Dendritic cell treated with granulocyte-macrophage colony-stimulating factor and Interleukin-4, amounts not matched to agents 40 ng/mL and 50 ng/mL, for 4 days (primary cell): ENCODE data around the gene TMEM178B.
"Not testable (repeated sequence)": the region's sequence is repeated elsewhere in the genome, so short reads cannot be mapped to it uniquely, and the experiment has no call there.

ENCODE experiments used
- H3K27ac Mint-ChIP-seq: one replicate; pipeline ENCODE4 v1.8.0; 2022; ENCODE audit warnings: mild to moderate bottlenecking, mixed read lengths
- H3K27me3 Mint-ChIP-seq: one replicate; pipeline ENCODE4 v1.8.0; 2022; ENCODE audit warnings: mild to moderate bottlenecking, mixed read lengths
- H3K36me3 Mint-ChIP-seq: one replicate; pipeline ENCODE4 v1.8.0; 2022; ENCODE audit warnings: low read depth, mixed read lengths
- H3K4me1 Mint-ChIP-seq: one replicate; pipeline ENCODE4 v1.8.0; 2022; ENCODE audit warnings: low read depth, mixed read lengths
- H3K4me3 Mint-ChIP-seq: one replicate; pipeline ENCODE4 v1.8.0; 2022; ENCODE audit warnings: mild to moderate bottlenecking, moderate library complexity, mixed read lengths
- H3K9me3 Mint-ChIP-seq: one replicate; pipeline ENCODE4 v1.8.0; 2022; ENCODE audit warnings: mixed read lengths
- intact Hi-C: fragments of 100-400 bp; cut with micrococcal nuclease; formaldehyde crosslinking; loops from one replicate; pipeline ENCODE4 v1.15.0; 2022

TMEM178B gene

GRCh38 chr7:141195722-141196121, 121.9 kb downstream of the TMEM178B start:
- H3K4me3 Mint-ChIP-seq, H3K27me3 Mint-ChIP-seq, H3K27ac Mint-ChIP-seq, intact Hi-C loops, H3K4me1 Mint-ChIP-seq, H3K36me3 Mint-ChIP-seq: not testable (repeated sequence)
- H3K9me3 Mint-ChIP-seq: peaks cover 34% of the 10 kb centered on the region

GRCh38 chr7:141198194-141198958, 124.5 kb downstream of the TMEM178B start:
- Mint-ChIP-seq H3K27me3 (peaks cover 14% of the 10 kb centered on the region), H3K27ac (no peak overlapping the region), H3K4me3 (no peak overlapping the region), H3K9me3 (peaks cover 34% of the 10 kb centered on the region), H3K36me3 (no peaks in the 10 kb centered on the region), H3K4me1 (peaks cover 6% of the 10 kb centered on the region)
- intact Hi-C loops: no loop called here

GRCh38 chr7:141200191-141201108, 126.6 kb downstream of the TMEM178B start:
- Mint-ChIP-seq H3K27ac (no peak overlapping the region), H3K36me3 (no peaks in the 10 kb centered on the region), H3K4me3 (no peak overlapping the region), H3K27me3 (peaks cover 17% of the 10 kb centered on the region), H3K4me1 (peaks cover 5% of the 10 kb centered on the region), H3K9me3 (peaks cover 16% of the 10 kb centered on the region)
- intact Hi-C loops: no loop called here

GRCh38 chr7:141201145-141201885, 127.5 kb downstream of the TMEM178B start:
- Mint-ChIP-seq H3K4me3 (no peak overlapping the region), H3K36me3 (no peaks in the 10 kb centered on the region), H3K27me3 (peaks cover 17% of the 10 kb centered on the region), H3K27ac (no peak overlapping the region), H3K4me1 (no peaks in the 10 kb centered on the region), H3K9me3 (peaks cover 7% of the 10 kb centered on the region)
- intact Hi-C loops: no loop called here

DNA sequence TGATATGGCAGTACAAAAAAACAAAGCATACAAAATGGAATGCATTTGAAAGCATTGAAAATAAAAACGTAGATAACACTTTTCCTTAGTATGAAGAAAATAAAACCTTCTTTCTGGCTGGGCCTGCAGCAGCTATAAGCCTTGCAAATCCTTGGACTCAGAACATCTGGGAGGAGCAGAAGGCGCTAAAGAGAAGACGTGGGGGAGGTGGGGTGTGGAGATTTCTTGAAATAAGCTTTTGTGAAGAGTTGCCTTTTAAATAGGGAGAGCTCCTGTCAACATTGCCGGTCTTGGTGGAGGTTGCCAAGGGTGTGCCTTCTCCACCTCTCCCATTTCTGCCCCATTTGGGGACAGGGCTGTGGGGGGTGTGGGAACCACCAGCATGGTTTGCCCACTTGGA, 128.7 kb downstream of the TMEM178B start:
- H3K4me1 Mint-ChIP-seq: no peaks in the 10 kb centered on the region
- H3K36me3 Mint-ChIP-seq: no peaks in the 10 kb centered on the region
- no peak overlapping the region for H3K4me3 Mint-ChIP-seq
- no peaks in the 10 kb centered on the region for H3K9me3 Mint-ChIP-seq
- no peak overlapping the region for H3K27ac Mint-ChIP-seq
- H3K27me3 Mint-ChIP-seq: peaks cover 17% of the 10 kb centered on the region
- intact Hi-C loops: no loop called here

- intact Hi-C loops: no loop called here
- Mint-ChIP-seq H3K4me1 (no peaks in the 10 kb centered on the region), H3K27me3 (peaks cover 17% of the 10 kb centered on the region), H3K4me3 (no peak overlapping the region), H3K36me3 (no peaks in the 10 kb centered on the region), H3K27ac (no peak overlapping the region), H3K9me3 (no peaks in the 10 kb centered on the region)
These were observed 129.3 kb downstream of the TMEM178B start for GRCh38 chr7:141203177-141203576.

- no peak overlapping the region for H3K27ac Mint-ChIP-seq
- no peaks in the 10 kb centered on the region for H3K4me1 Mint-ChIP-seq
- no peaks in the 10 kb centered on the region for H3K9me3 Mint-ChIP-seq
- H3K27me3 Mint-ChIP-seq: peaks cover 15% of the 10 kb centered on the region
- no peak overlapping the region for H3K4me3 Mint-ChIP-seq
- intact Hi-C loops: no loop called here
- H3K36me3 Mint-ChIP-seq: no peaks in the 10 kb centered on the region
These were observed 129.7 kb downstream of the TMEM178B start for GRCh38 chr7:141203586-141203985.

- peaks cover 7% of the 10 kb centered on the region for H3K27me3 Mint-ChIP-seq
- intact Hi-C loops: no loop called here
These were observed 133.8 kb downstream of the TMEM178B start for GRCh38 chr7:141207661-141208060.

DNA sequence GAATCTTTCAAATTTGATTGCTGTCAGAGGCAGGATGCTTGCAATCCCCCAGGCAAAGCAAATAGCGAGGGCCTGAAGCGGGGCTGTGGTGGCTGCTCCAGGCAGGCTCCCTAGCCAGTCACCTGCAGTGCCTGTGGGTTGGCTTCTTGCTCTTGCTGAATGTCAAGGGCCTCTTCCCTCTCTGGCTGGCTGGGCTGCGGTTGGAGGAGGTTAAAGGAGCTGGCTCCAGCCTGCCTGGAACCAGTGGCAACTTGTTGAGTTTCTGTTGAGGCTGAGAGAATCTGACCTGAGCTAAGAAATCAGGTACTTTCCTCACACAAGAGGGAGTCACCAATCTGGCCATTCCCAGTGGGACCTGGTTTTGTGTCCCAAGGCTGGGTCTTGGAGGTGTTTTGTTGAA, 134.7 kb downstream of the TMEM178B start:
- H3K27ac Mint-ChIP-seq: no peak overlapping the region
- no peaks in the 10 kb centered on the region for H3K36me3 Mint-ChIP-seq
- no peak overlapping the region for H3K4me3 Mint-ChIP-seq
- H3K27me3 Mint-ChIP-seq: peaks cover 5% of the 10 kb centered on the region
- no peaks in the 10 kb centered on the region for H3K9me3 Mint-ChIP-seq
- no peaks in the 10 kb centered on the region for H3K4me1 Mint-ChIP-seq
- intact Hi-C loops: no loop called here

More at GRCh38 chr7:141207661-141208060, 133.8 kb downstream of the TMEM178B start:
- Mint-ChIP-seq H3K9me3 (no peaks in the 10 kb centered on the region), H3K36me3 (no peaks in the 10 kb centered on the region), H3K4me3 (no peak overlapping the region), H3K27ac (no peak overlapping the region), H3K4me1 (no peaks in the 10 kb centered on the region)

DNA sequence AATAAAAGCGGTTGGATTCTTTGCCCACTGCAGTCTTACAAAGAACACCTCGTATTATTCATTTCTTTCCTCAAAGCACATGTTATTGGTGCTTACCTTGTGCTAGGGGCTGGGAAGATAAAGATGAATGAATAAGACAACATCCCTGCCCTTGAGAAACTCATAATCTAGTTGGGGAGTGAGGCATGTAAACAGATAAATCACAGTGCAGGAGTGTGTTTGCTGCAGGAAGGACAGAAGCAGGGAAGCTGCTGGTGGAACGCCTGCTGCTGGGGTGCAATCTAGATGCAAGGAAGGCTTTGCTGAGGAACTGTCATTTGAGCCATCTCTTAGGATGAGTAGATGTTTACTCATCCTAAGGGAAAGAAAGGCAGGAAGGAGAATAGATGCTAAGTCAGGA, 135.6 kb downstream of the TMEM178B start:
- Mint-ChIP-seq H3K4me1 (no peaks in the 10 kb centered on the region), H3K27ac (no peak overlapping the region)
- intact Hi-C loops: no loop called here

GRCh38 chr7:141210862-141211261, 137.0 kb downstream of the TMEM178B start:
- Mint-ChIP-seq H3K27ac (no peak overlapping the region), H3K9me3 (no peaks in the 10 kb centered on the region), H3K4me3 (no peak overlapping the region)

More for the DNA sequence above, 135.6 kb downstream of the TMEM178B start:
- no peak overlapping the region for H3K4me3 Mint-ChIP-seq
- peaks cover 2% of the 10 kb centered on the region for H3K27me3 Mint-ChIP-seq
- no peaks in the 10 kb centered on the region for H3K36me3 Mint-ChIP-seq
- no peaks in the 10 kb centered on the region for H3K9me3 Mint-ChIP-seq

DNA sequence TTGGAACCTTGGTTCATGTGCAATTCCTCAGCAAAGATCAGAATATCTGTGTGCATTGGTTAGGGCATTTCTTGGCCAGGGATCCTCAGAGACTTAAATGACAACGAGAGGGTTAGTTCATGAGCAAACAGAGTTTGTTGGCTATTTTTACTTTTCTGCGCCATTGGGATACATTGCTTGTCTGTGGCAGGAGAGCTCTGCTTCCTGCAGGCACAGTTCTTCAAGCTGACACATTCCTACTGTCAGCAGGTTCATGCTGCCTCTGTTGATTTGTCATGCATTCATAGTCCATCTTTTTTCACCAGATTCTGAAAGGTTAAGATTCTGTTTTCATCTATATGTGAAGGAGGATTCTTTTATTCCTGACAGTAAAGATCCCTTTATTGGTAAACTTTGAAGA, 139.4 kb downstream of the TMEM178B start:
- Mint-ChIP-seq H3K4me1 (no peaks in the 10 kb centered on the region), H3K9me3 (no peaks in the 10 kb centered on the region), H3K36me3 (no peaks in the 10 kb centered on the region), H3K4me3 (no peak overlapping the region), H3K27ac (no peak overlapping the region), H3K27me3 (peaks cover 3% of the 10 kb centered on the region)
- intact Hi-C loops: no loop called here

More at GRCh38 chr7:141210862-141211261, 137.0 kb downstream of the TMEM178B start:
- H3K27me3 Mint-ChIP-seq: peaks cover 2% of the 10 kb centered on the region
- intact Hi-C loops: no loop called here
- no peaks in the 10 kb centered on the region for H3K4me1 Mint-ChIP-seq
- no peaks in the 10 kb centered on the region for H3K36me3 Mint-ChIP-seq

DNA sequence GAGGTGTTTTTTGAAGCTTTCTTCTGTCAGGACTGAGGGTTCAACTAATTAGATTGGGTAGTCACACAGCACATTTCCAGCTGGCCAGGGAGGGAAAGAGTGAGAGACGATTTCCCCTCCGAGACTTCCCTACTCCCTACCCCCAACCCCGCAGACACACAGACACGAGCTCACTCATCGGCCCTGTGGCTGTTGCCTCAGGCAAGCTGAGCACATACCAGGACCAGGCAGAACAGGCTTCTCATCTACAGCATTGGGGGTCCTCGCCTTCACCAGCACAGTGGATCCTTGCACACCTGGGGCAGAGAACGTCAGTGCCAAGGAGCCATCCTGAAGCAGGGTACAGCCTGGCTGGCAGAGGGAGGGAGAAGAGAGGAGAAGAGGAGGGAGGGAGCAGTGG, 144.1 kb downstream of the TMEM178B start:
- Mint-ChIP-seq H3K27ac (no peak overlapping the region), H3K27me3 (peaks cover 3% of the 10 kb centered on the region), H3K36me3 (no peaks in the 10 kb centered on the region), H3K9me3 (no peaks in the 10 kb centered on the region), H3K4me3 (no peak overlapping the region), H3K4me1 (no peaks in the 10 kb centered on the region)
- intact Hi-C loops: no loop called here

GRCh38 chr7:141218941-141219340, 145.1 kb downstream of the TMEM178B start:
- Mint-ChIP-seq H3K4me3 (no peak overlapping the region), H3K9me3 (no peaks in the 10 kb centered on the region), H3K27me3 (peaks cover 3% of the 10 kb centered on the region), H3K27ac (no peak overlapping the region), H3K36me3 (no peaks in the 10 kb centered on the region), H3K4me1 (no peaks in the 10 kb centered on the region)
- intact Hi-C loops: no loop called here
